CD14-positive monocyte (primary cell): ENCODE measurements around the gene CASS4. TPM values are rescaled to one million over a fixed set of nuclear protein-coding genes. Genes with fewer than 3 reads are reported as not detected.

Source experiments
- DNase-seq, 3 donors: peaks; one replicate each; pipeline ENCODE4 v3.0.0-alpha.2; 2011 to 2022
- H2AFZ ChIP-seq: 2 replicates; pipeline ENCODE4 v1.6.0; 2012; ENCODE audit warnings: mild to moderate bottlenecking, low read depth, low read length, inconsistent platforms; ENCODE audit not compliant: insufficient read depth, poor library complexity, severe bottlenecking
- H3K27ac ChIP-seq, 2 donors: 1 replicate in 1 of 2; 2 replicates in 1 of 2; pipeline ENCODE4 v1.5.1; 2012 to 2013; ENCODE audit warnings: low read length in 2 of 2, control low read depth in 1 of 2, inconsistent platforms in 1 of 2, low read depth in 1 of 2, mild to moderate bottlenecking in 1 of 2
- H3K27me3 ChIP-seq, 2 donors: one replicate each; pipeline versions ENCODE4 v1.6.0 to v1.6.1; 2011 to 2013; ENCODE audit warnings: low read length in 2 of 2; ENCODE audit not compliant: control insufficient read depth in 2 of 2, insufficient read depth in 2 of 2
- H3K36me3 ChIP-seq, 2 donors: replicated peaks in 1 of 2; 1 replicate in 1 of 2; 2 replicates in 1 of 2; pipeline versions ENCODE4 v1.5.1 to v1.6.1; 2012 to 2013; ENCODE audit warnings: low read length in 2 of 2, control low read depth in 1 of 2, inconsistent platforms in 1 of 2, mild to moderate bottlenecking in 1 of 2; ENCODE audit not compliant: insufficient read depth in 2 of 2, control insufficient read depth in 1 of 2
- H3K4me1 ChIP-seq, 2 donors: 1 replicate in 1 of 2; 2 replicates in 1 of 2; pipeline versions ENCODE4 v1.5.1 to v1.6.1; 2012 to 2013; ENCODE audit warnings: low read length in 2 of 2, control low read depth in 1 of 2, inconsistent platforms in 1 of 2, mild to moderate bottlenecking in 1 of 2, moderate library complexity in 1 of 2; ENCODE audit not compliant: insufficient read depth in 2 of 2, control insufficient read depth in 1 of 2
- H3K4me2 ChIP-seq: replicated peaks from 2 replicates; pipeline ENCODE3; 2012; ENCODE audit warnings: low read length, moderate library complexity, mild to moderate bottlenecking; ENCODE audit not compliant: poor library complexity, severe bottlenecking; ENCODE audit errors: extremely low read depth
- H3K4me3 ChIP-seq, 3 experiments: fragments of 200-600 bp in 1 of 3; sonication (generic) in 1 of 3; replicated peaks in 1 of 3; 1 replicate in 2 of 3; 2 replicates in 1 of 3; pipeline ENCODE4 v1.5.1; 2011 to 2013; ENCODE audit warnings: low read length in 3 of 3, mild to moderate bottlenecking in 3 of 3, control low read depth in 2 of 3, low read depth in 2 of 3, inconsistent platforms in 1 of 3, moderate library complexity in 1 of 3
- H3K79me2 ChIP-seq: 2 replicates; pipeline ENCODE4 v1.6.0; 2012; ENCODE audit warnings: mild to moderate bottlenecking, control low read depth, inconsistent platforms, low read length, moderate library complexity; ENCODE audit not compliant: insufficient read depth
- H3K9ac ChIP-seq: 2 replicates; pipeline ENCODE4 v1.6.0; 2017; ENCODE audit warnings: low read length, mild to moderate bottlenecking; ENCODE audit not compliant: insufficient read depth, poor library complexity, severe bottlenecking
- H3K9me3 ChIP-seq, 2 donors: replicated peaks in 1 of 2; 1 replicate in 1 of 2; 2 replicates in 1 of 2; pipeline versions ENCODE4 v1.5.1 to v1.6.1; 2012 to 2013; ENCODE audit warnings: low read length in 2 of 2, control low read depth in 1 of 2; ENCODE audit not compliant: control insufficient read depth in 1 of 2, insufficient read depth in 1 of 2
- H4K20me1 ChIP-seq: 2 replicates; pipeline ENCODE4 v1.6.0; 2012; ENCODE audit warnings: mild to moderate bottlenecking, low read length, control low read depth, moderate library complexity; ENCODE audit not compliant: insufficient read depth
- H3K27ac Mint-ChIP-seq, 7 donors: one replicate each; pipeline ENCODE4 v1.8.0; 2020; ENCODE audit warnings: mild to moderate bottlenecking in 7 of 7, mixed read lengths in 7 of 7, moderate library complexity in 6 of 7, inconsistent platforms in 2 of 7
- H3K27me3 Mint-ChIP-seq, 3 donors: one replicate each; pipeline ENCODE4 v1.8.0; 2021 to 2022; ENCODE audit warnings: low read depth in 3 of 3, mild to moderate bottlenecking in 3 of 3, mixed read lengths in 3 of 3, moderate library complexity in 3 of 3, inconsistent platforms in 1 of 3
- H3K36me3 Mint-ChIP-seq, 2 donors: one replicate each; pipeline ENCODE4 v1.8.0; 2020; ENCODE audit warnings: mixed read lengths in 2 of 2, inconsistent platforms in 1 of 2, mild to moderate bottlenecking in 1 of 2
- H3K4me1 Mint-ChIP-seq: one replicate; pipeline ENCODE4 v1.8.0; 2020; ENCODE audit warnings: mild to moderate bottlenecking, mixed read lengths
- H3K4me3 Mint-ChIP-seq, 2 donors: one replicate each; pipeline ENCODE4 v1.8.0; 2020; ENCODE audit warnings: mild to moderate bottlenecking in 2 of 2, mixed read lengths in 2 of 2, moderate library complexity in 1 of 2
- H3K9me3 Mint-ChIP-seq, 7 donors: one replicate each; pipeline ENCODE4 v1.8.0; 2020 to 2022; ENCODE audit warnings: mixed read lengths in 7 of 7, mild to moderate bottlenecking in 6 of 7, moderate library complexity in 6 of 7, inconsistent platforms in 2 of 7
- WGBS: methylation state at CpG from one replicate; pipeline ENCODE4 v1.1.5; 2013; ENCODE audit warnings: missing lambda C conversion rate; ENCODE audit not compliant: insufficient coverage; 5-methylcytosine and 5-hydroxymethylcytosine counted together
- intact Hi-C, 2 donors: fragments of 100-400 bp; cut with micrococcal nuclease; formaldehyde crosslinking; loops; one replicate each; pipeline versions ENCODE4 v1.15.0 to v1.15.1; 2023
- polyA plus RNA-seq, 3 donors: library from polyadenylated mRNA; depleted of rRNA in 1 of 3; unstranded in 2 of 3; stranded (reverse) in 1 of 3; fragments of 300-500 nt in 2 of 3; fragments of >200 nt in 1 of 3; fragmentation: Illumina TruSeq in 2 of 3; gene quantifications; 1 replicate in 2 of 3; 2 replicates in 1 of 3; pipeline ENCODE4 v1.2.3, GENCODE V29; 2012 to 2021
- TF ChIP-seq, protein P1 (sequence below): fragments of 200-600 bp; IDR thresholded peaks from one replicate; pipeline ENCODE4 v1.8.0; 2022; ENCODE audit warnings: antibody characterized with exemption, mild to moderate bottlenecking

The CASS4 gene
- polyA plus RNA-seq, 3 donors = 1.9 to 7.4 (median 6.1) TPM

DNA sequence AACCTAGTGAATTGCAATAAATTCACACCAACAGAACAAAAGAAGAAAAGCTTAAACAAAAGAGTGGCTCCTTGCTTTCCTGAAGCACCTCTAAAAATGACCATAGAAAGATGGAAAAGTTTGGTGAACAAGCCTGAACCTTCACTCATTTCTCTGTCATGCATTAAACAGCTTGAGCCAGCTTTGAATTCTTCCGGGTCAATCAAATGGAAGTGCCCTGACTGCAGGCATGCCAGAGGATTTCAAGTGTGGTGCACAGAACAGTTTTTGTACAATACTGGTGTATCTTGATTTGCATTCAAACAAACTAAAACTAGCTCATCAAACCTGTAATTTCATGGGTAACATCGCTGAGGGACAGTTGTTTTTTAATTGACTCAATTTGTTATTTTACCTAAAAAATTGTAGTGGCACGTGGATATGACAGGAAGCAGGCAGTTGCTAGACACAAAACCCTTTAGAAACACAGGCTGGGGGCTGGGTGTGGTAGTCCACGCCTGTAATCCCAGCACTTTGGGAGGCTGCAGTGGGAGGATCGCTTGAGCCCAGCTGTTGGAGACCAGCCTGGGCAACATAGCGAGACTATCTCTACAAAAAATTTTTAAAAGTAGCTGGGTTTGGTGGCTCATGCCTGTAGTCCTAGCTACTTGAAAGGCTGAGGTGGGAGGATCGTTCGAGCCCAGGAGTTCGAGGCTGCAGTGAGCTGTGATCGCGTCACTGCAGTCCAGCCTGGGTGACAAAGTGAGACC is 9.1 kb downstream of the CASS4 start:
- H3K9me3 ChIP-seq = no peaks in the 10 kb centered on the region
- H3K9ac ChIP-seq = no peak overlapping the region
- H2AFZ ChIP-seq = no peak overlapping the region
- peaks cover 14 to 25% (median 15%) of the 10 kb centered on the region in 3 donors for H3K27me3 Mint-ChIP-seq
- intact Hi-C loops = loop anchor here (5.0 kb wide), 2 partner anchors 41 to 46 kb away; partner anchors contain the start of gene RTF2 (in 1 of the 2)
- 63% methylated on average over 5 of the region's 11 CpGs for WGBS
- no peak overlapping the region for H3K4me3 ChIP-seq
- peaks cover 81 to 87% of the 10 kb centered on the region in 2 donors for H3K4me1 ChIP-seq
- peak overlapping the region; percentile 20 to 60 for H3K4me3 Mint-ChIP-seq
- peaks cover 38 to 44% of the 10 kb centered on the region in 2 donors for H3K36me3 Mint-ChIP-seq
- DNase-seq = no peak
- H3K36me3 ChIP-seq = no peaks in the 10 kb centered on the region
- no peaks in the 10 kb centered on the region for H4K20me1 ChIP-seq
- no peaks in the 10 kb centered on the region for H3K79me2 ChIP-seq
- no peaks in the 10 kb centered on the region for H3K9me3 Mint-ChIP-seq
- peak overlapping the region in 4 of 7 donors; percentile 23 to 40 (median 30) for H3K27ac Mint-ChIP-seq
- no peak overlapping the region for H3K4me2 ChIP-seq
- no peak overlapping the region for H3K27ac ChIP-seq
- H3K4me1 Mint-ChIP-seq = peaks cover 85% of the 10 kb centered on the region
- TF ChIP-seq, protein P1, sequence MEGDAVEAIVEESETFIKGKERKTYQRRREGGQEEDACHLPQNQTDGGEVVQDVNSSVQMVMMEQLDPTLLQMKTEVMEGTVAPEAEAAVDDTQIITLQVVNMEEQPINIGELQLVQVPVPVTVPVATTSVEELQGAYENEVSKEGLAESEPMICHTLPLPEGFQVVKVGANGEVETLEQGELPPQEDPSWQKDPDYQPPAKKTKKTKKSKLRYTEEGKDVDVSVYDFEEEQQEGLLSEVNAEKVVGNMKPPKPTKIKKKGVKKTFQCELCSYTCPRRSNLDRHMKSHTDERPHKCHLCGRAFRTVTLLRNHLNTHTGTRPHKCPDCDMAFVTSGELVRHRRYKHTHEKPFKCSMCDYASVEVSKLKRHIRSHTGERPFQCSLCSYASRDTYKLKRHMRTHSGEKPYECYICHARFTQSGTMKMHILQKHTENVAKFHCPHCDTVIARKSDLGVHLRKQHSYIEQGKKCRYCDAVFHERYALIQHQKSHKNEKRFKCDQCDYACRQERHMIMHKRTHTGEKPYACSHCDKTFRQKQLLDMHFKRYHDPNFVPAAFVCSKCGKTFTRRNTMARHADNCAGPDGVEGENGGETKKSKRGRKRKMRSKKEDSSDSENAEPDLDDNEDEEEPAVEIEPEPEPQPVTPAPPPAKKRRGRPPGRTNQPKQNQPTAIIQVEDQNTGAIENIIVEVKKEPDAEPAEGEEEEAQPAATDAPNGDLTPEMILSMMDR = no peak
- peaks cover 5 to 9% of the 10 kb centered on the region in 2 donors for H3K27me3 ChIP-seq

DNA sequence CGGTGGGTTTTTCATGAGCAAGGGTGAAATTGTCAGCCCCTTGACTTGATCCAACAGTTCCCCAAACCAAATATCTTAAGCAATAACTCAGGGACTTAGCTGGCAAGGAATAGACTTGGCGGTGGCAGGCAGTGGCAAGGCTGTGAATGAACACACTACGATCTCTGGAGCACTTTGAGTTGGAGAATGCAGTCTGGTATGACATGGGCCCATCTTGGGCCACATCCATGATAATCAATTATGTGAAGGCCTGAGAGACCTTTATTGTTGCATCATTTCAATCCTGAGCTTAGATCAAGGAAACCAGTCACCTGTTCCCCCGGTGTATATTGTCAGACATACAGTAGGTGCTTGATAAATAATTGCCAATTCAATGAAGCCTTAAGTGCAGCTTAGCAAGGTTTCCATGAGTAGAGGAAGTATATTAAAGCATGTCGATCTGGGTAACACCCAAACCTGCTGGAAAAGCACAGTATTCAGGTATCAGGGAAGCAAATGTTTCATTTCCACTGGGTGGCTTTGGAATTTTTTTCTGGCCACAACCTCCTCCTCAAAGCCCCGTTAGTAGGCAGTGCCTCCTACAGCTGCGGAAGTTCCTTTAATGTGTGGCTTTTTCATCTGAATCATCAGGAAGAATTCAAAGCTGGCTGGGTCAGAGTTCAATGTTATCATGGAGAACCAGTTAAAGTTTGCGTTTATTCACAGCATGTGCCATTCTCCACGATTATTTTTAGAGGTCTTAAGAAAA is 10.2 kb downstream of the CASS4 start:
- Histone ChIP-seq H3K4me2 (peak overlapping the region; percentile 46), H2AFZ (no peak overlapping the region), H3K4me1 (peaks cover 84 to 88% of the 10 kb centered on the region in 2 donors), H3K4me3 (peak overlapping the region in 1 of 3 experiments; percentile 29), H3K9me3 (no peaks in the 10 kb centered on the region), H3K79me2 (no peaks in the 10 kb centered on the region), H3K9ac (no peak overlapping the region), H3K27ac (no peak overlapping the region), H3K27me3 (peaks cover 7 to 9% of the 10 kb centered on the region in 2 donors), H4K20me1 (peaks cover 5% of the 10 kb centered on the region), H3K36me3 (no peaks in the 10 kb centered on the region)
- 17% methylated on average over 5 of the region's 9 CpGs for whole genome bisulfite sequencing
- H3K27ac Mint-ChIP-seq = peak overlapping the region in 6 of 7 donors; percentile 26 to 83 (median 72)
- no peaks in the 10 kb centered on the region for H3K9me3 Mint-ChIP-seq
- peaks cover 85% of the 10 kb centered on the region for H3K4me1 Mint-ChIP-seq
- peak overlapping the region in 1 of 2 donors; percentile 62 for H3K4me3 Mint-ChIP-seq
- intact Hi-C loops = loop anchor here (5.0 kb wide), 2 partner anchors 40 to 45 kb away; partner anchors contain the start of gene RTF2 (in 1 of the 2)
- peaks cover 16 to 30% (median 18%) of the 10 kb centered on the region in 3 donors for H3K27me3 Mint-ChIP-seq
- peaks cover 35 to 40% of the 10 kb centered on the region in 2 donors for H3K36me3 Mint-ChIP-seq
- TF ChIP-seq, protein P1 = no peak
- peak; percentile 46 to 78 (median 76) for DNase-seq
